ENCODE measurements around the gene PTPN18.
"Not testable (repeated sequence)": the region's sequence is repeated elsewhere in the genome, so short reads cannot be mapped to it uniquely, and the experiment has no call there.

The PTPN18 gene

GRCh38 chr2:130355578-130356431 is at the start of gene PTPN18:
Gene PTPN18, plus strand, starts transcription at chr2:130356056. Its CDS starts 52 bp downstream, at chr2:130356108.
- peak in 3 of 4 experiments; percentile 36 to 57 (median 56) for DNase-seq (ENCODE audit: low read depth in 4 of 4, low spot score in 1 of 4)

- DNase-seq (ENCODE audit: low read depth in 4 of 4, low spot score in 1 of 4) = no peak
Observed at GRCh38 chr2:130307850-130308249, 48.0 kb upstream of the PTPN18 start.

GRCh38 chr2:130310881-130311280 is 45.0 kb upstream of the PTPN18 start:
- DNase-seq (ENCODE audit: low read depth in 4 of 4, low spot score in 1 of 4) = no peak

GRCh38 chr2:130313812-130314334 is 42.0 kb upstream of the PTPN18 start:
- no peak for DNase-seq (ENCODE audit: low read depth in 4 of 4, low spot score in 1 of 4)

GRCh38 chr2:130314377-130314776 is 41.5 kb upstream of the PTPN18 start:
- no peak for DNase-seq (ENCODE audit: low read depth in 4 of 4, low spot score in 1 of 4)

- no peak for DNase-seq (ENCODE audit: low read depth in 4 of 4, low spot score in 1 of 4)
Observed at GRCh38 chr2:130316596-130316995, 39.3 kb upstream of the PTPN18 start.

GRCh38 chr2:130318906-130319305 is 37.0 kb upstream of the PTPN18 start:
- DNase-seq (ENCODE audit: low read depth in 4 of 4, low spot score in 1 of 4) = no peak

- DNase-seq (ENCODE audit: low read depth in 4 of 4, low spot score in 1 of 4) = no peak
Observed at GRCh38 chr2:130319536-130319935, 36.3 kb upstream of the PTPN18 start.

- no peak for DNase-seq (ENCODE audit: low read depth in 4 of 4, low spot score in 1 of 4)
Observed at GRCh38 chr2:130327703-130328527, 27.9 kb upstream of the PTPN18 start.

GRCh38 chr2:130328710-130329109 is 27.1 kb upstream of the PTPN18 start:
- no peak for DNase-seq (ENCODE audit: low read depth in 4 of 4, low spot score in 1 of 4)

- peak in 3 of 4 experiments; percentile 42 to 62 (median 50) for DNase-seq (ENCODE audit: low read depth in 4 of 4, low spot score in 1 of 4)
Observed at GRCh38 chr2:130332271-130333073, 23.4 kb upstream of the PTPN18 start.

GRCh38 chr2:130333253-130333652 is 22.6 kb upstream of the PTPN18 start:
- not testable (repeated sequence) for DNase-seq (ENCODE audit: low read depth in 4 of 4, low spot score in 1 of 4)

- DNase-seq (ENCODE audit: low read depth in 4 of 4, low spot score in 1 of 4) = no peak
Observed at GRCh38 chr2:130334026-130334425, 21.8 kb upstream of the PTPN18 start.

- DNase-seq (ENCODE audit: low read depth in 4 of 4, low spot score in 1 of 4) = no peak
Observed at GRCh38 chr2:130335226-130335625, 20.6 kb upstream of the PTPN18 start.

- DNase-seq (ENCODE audit: low read depth in 4 of 4, low spot score in 1 of 4) = no peak
Observed at GRCh38 chr2:130336150-130336876, 19.5 kb upstream of the PTPN18 start.

- peak in 3 of 4 experiments; percentile 39 to 47 (median 45) for DNase-seq (ENCODE audit: low read depth in 4 of 4, low spot score in 1 of 4)
Observed at GRCh38 chr2:130336877-130337734, 18.8 kb upstream of the PTPN18 start.

GRCh38 chr2:130337735-130338325 is 18.0 kb upstream of the PTPN18 start:
- no peak for DNase-seq (ENCODE audit: low read depth in 4 of 4, low spot score in 1 of 4)

GRCh38 chr2:130338793-130339345 is 17.0 kb upstream of the PTPN18 start:
- DNase-seq (ENCODE audit: low read depth in 4 of 4, low spot score in 1 of 4) = no peak

Measured in stimulated activated CD4-positive, alpha-beta T cell treated with anti-CD3 and anti-CD28 coated beads, Interleukin-1b, Interleukin-23, amount 100 ng/mL, for 24 hours (primary cell).